Panc1 (cell line): ENCODE measurements around the gene PYGO2.

Experiments
- CTCF ChIP-seq: fragments of 450-650 bp; IDR thresholded peaks from 2 replicates; pipeline ENCODE4 v1.5.1; 2017; ENCODE audit warnings: mild to moderate bottlenecking
- POLR2AphosphoS5 ChIP-seq: IDR thresholded peaks from 2 replicates; pipeline ENCODE4 v1.6.1; 2012; ENCODE audit warnings: mild to moderate bottlenecking, low read depth, low read length, moderate library complexity
- SIN3A ChIP-seq: IDR thresholded peaks from 2 replicates; pipeline ENCODE4 v1.6.1; 2012; ENCODE audit warnings: low read depth, mild to moderate bottlenecking, low read length, moderate library complexity, borderline replicate concordance; ENCODE audit not compliant: insufficient read depth
- TF ChIP-seq, protein P1 (sequence below), 2 experiments: IDR thresholded peaks; 2 replicates each; pipeline ENCODE4 v1.6.1; 2011 to 2012; ENCODE audit warnings: low read depth in 2 of 2, control low read depth in 1 of 2, low read length in 1 of 2, mild to moderate bottlenecking in 1 of 2, moderate library complexity in 1 of 2; ENCODE audit not compliant: insufficient read depth in 1 of 2

- TF ChIP-seq CTCF (peak; percentile 9; the same call in 1 of the 2 replicates), SIN3A (no peak), POLR2AphosphoS5 (no peak)
- TF ChIP-seq, protein P1, sequence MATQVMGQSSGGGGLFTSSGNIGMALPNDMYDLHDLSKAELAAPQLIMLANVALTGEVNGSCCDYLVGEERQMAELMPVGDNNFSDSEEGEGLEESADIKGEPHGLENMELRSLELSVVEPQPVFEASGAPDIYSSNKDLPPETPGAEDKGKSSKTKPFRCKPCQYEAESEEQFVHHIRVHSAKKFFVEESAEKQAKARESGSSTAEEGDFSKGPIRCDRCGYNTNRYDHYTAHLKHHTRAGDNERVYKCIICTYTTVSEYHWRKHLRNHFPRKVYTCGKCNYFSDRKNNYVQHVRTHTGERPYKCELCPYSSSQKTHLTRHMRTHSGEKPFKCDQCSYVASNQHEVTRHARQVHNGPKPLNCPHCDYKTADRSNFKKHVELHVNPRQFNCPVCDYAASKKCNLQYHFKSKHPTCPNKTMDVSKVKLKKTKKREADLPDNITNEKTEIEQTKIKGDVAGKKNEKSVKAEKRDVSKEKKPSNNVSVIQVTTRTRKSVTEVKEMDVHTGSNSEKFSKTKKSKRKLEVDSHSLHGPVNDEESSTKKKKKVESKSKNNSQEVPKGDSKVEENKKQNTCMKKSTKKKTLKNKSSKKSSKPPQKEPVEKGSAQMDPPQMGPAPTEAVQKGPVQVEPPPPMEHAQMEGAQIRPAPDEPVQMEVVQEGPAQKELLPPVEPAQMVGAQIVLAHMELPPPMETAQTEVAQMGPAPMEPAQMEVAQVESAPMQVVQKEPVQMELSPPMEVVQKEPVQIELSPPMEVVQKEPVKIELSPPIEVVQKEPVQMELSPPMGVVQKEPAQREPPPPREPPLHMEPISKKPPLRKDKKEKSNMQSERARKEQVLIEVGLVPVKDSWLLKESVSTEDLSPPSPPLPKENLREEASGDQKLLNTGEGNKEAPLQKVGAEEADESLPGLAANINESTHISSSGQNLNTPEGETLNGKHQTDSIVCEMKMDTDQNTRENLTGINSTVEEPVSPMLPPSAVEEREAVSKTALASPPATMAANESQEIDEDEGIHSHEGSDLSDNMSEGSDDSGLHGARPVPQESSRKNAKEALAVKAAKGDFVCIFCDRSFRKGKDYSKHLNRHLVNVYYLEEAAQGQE (IDR thresholded peaks at IDR 0.05; ENCODE audit: insufficient read depth in 1 of 2, low read depth in 2 of 2, low read length in 1 of 2), result no peak
Observed at GRCh38 chr1:154998201-154998780, 36.7 kb upstream of the PYGO2 start.
